MM.1S (cell line): Measurements from ENCODE around the gene IYD.

Source experiments
- DNase-seq: peaks from one replicate; pipeline ENCODE4 v3.0.0-alpha.2; 2015
- H2AFZ ChIP-seq: fragments of 300-600 bp; sonication (generic); 2 replicates; pipeline ENCODE4 v1.6.0; 2016; ENCODE audit warnings: antibody characterized with exemption, low read length
- H3F3A ChIP-seq: fragments of 300-600 bp; sonication (generic); 2 replicates; pipeline ENCODE4 v1.6.1; 2016; ENCODE audit warnings: mild to moderate bottlenecking, antibody characterized with exemption, low read length, moderate library complexity, mixed read lengths; ENCODE audit not compliant: insufficient read depth
- H3K27ac ChIP-seq: fragments of 300-600 bp; sonication (generic); 2 replicates; pipeline ENCODE4 v1.5.1; 2016; ENCODE audit warnings: mild to moderate bottlenecking, low read length
- H3K27me3 ChIP-seq: fragments of 300-600 bp; sonication (generic); replicated peaks from 2 replicates; pipeline ENCODE4 v1.6.0; 2016; ENCODE audit warnings: low read length; ENCODE audit not compliant: insufficient read depth
- H3K36me3 ChIP-seq: fragments of 300-600 bp; sonication (generic); replicated peaks from 2 replicates; pipeline ENCODE4 v1.6.1; 2016; ENCODE audit warnings: mild to moderate bottlenecking, low read length, mixed read lengths; ENCODE audit not compliant: insufficient read depth
- H3K4me1 ChIP-seq: fragments of 300-600 bp; sonication (generic); 2 replicates; pipeline ENCODE4 v1.6.1; 2016; ENCODE audit warnings: low read length, mixed read lengths
- H3K4me2 ChIP-seq: fragments of 300-600 bp; sonication (generic); 2 replicates; pipeline ENCODE4 v1.6.0; 2016; ENCODE audit warnings: low read depth, low read length
- H3K4me3 ChIP-seq: fragments of 300-600 bp; sonication (generic); 2 replicates; pipeline ENCODE4 v1.5.1; 2016; ENCODE audit warnings: low read length, mixed read lengths
- H3K79me2 ChIP-seq: fragments of 300-600 bp; sonication (generic); 2 replicates; pipeline ENCODE4 v1.6.1; 2016; ENCODE audit warnings: mixed run types, low read length, mixed read lengths
- H3K9ac ChIP-seq: fragments of 300-600 bp; sonication (generic); 2 replicates; pipeline ENCODE4 v1.6.1; 2016; ENCODE audit warnings: low read length, mixed read lengths
- H3K9me2 ChIP-seq: fragments of 300-600 bp; sonication (generic); replicated peaks from 2 replicates; pipeline ENCODE4 v1.6.1; 2016; ENCODE audit warnings: mild to moderate bottlenecking, low read length, mixed read lengths; ENCODE audit not compliant: insufficient read depth
- H3K9me3 ChIP-seq: fragments of 300-600 bp; sonication (generic); replicated peaks from 2 replicates; pipeline ENCODE4 v1.6.1; 2016; ENCODE audit warnings: mild to moderate bottlenecking, low read length, mixed read lengths; ENCODE audit not compliant: insufficient read depth
- H4K20me1 ChIP-seq: fragments of 300-600 bp; sonication (generic); 2 replicates; pipeline ENCODE4 v1.6.1; 2016; ENCODE audit warnings: mild to moderate bottlenecking, low read length, moderate library complexity, mixed read lengths; ENCODE audit not compliant: insufficient read depth
- CTCF ChIP-seq: fragments of 300-600 bp; sonication (generic); IDR thresholded peaks from 2 replicates; pipeline ENCODE4 v1.5.1; 2016; ENCODE audit warnings: antibody characterized with exemption, low read length, mixed read lengths
- EZH2 ChIP-seq: fragments of 300-600 bp; sonication (generic); optimal IDR thresholded peaks from 2 replicates; pipeline ENCODE3; 2017; ENCODE audit warnings: low read depth, mild to moderate bottlenecking, antibody characterized with exemption, low read length, mixed read lengths
- EZH2phosphoT487 ChIP-seq: fragments of 300-600 bp; sonication (generic); IDR thresholded peaks from 2 replicates; pipeline ENCODE4 v1.6.1; 2018; ENCODE audit warnings: antibody characterized with exemption, low read length

IYD gene

GRCh38 chr6:150342126-150342525 is 26.7 kb upstream of the IYD start:
- H3K4me3 ChIP-seq, result no peak overlapping the region
- no peak for DNase-seq
- no peaks in the 10 kb centered on the region for H4K20me1 ChIP-seq
- H3K9me2 ChIP-seq, result no peaks in the 10 kb centered on the region
- no peak overlapping the region for H2AFZ ChIP-seq
- no peaks in the 10 kb centered on the region for H3K79me2 ChIP-seq
- no peak overlapping the region for H3K9ac ChIP-seq
- H3K27ac ChIP-seq, result no peak overlapping the region
- TF ChIP-seq CTCF (no peak), EZH2 (no peak), EZH2phosphoT487 (no peak)
- H3K9me3 ChIP-seq, result no peaks in the 10 kb centered on the region
- H3K36me3 ChIP-seq, result no peaks in the 10 kb centered on the region
- H3K4me1 ChIP-seq, result no peaks in the 10 kb centered on the region
- H3K4me2 ChIP-seq, result no peak overlapping the region
- H3K27me3 ChIP-seq, result no peaks in the 10 kb centered on the region
- H3F3A ChIP-seq, result no peaks in the 10 kb centered on the region

- Histone ChIP-seq H3K36me3 (no peaks in the 10 kb centered on the region), H3K4me1 (no peaks in the 10 kb centered on the region), H4K20me1 (no peaks in the 10 kb centered on the region), H3K4me3 (no peak overlapping the region), H3K9ac (no peak overlapping the region), H3K9me3 (no peaks in the 10 kb centered on the region), H3K27ac (no peak overlapping the region), H3K79me2 (no peaks in the 10 kb centered on the region), H3K4me2 (no peak overlapping the region), H3F3A (no peaks in the 10 kb centered on the region), H2AFZ (no peak overlapping the region), H3K27me3 (no peaks in the 10 kb centered on the region), H3K9me2 (no peaks in the 10 kb centered on the region)
- TF ChIP-seq EZH2phosphoT487 (no peak), CTCF (no peak), EZH2 (no peak)
- no peak for DNase-seq
Measured at GRCh38 chr6:150343434-150343833, 25.4 kb upstream of the IYD start.

- no peaks in the 10 kb centered on the region for H3K27me3 ChIP-seq
- no peak for TF ChIP-seq EZH2phosphoT487
- no peak for TF ChIP-seq EZH2
- no peak for TF ChIP-seq CTCF
Measured at GRCh38 chr6:150345781-150346180, 23.0 kb upstream of the IYD start.

More at GRCh38 chr6:150345781-150346180, 23.0 kb upstream of the IYD start:
- H3K4me3 ChIP-seq, result no peak overlapping the region
- no peaks in the 10 kb centered on the region for H3F3A ChIP-seq
- H3K27ac ChIP-seq, result no peak overlapping the region
- H3K4me1 ChIP-seq, result no peaks in the 10 kb centered on the region
- H2AFZ ChIP-seq, result no peak overlapping the region
- H3K4me2 ChIP-seq, result no peak overlapping the region
- no peaks in the 10 kb centered on the region for H3K9me2 ChIP-seq
- no peaks in the 10 kb centered on the region for H3K9me3 ChIP-seq
- no peaks in the 10 kb centered on the region for H4K20me1 ChIP-seq
- H3K79me2 ChIP-seq, result no peaks in the 10 kb centered on the region
- H3K9ac ChIP-seq, result no peak overlapping the region
- DNase-seq, result no peak
- no peaks in the 10 kb centered on the region for H3K36me3 ChIP-seq
